Measurements from ENCODE around the gene SFXN2.
"Not testable (repeated sequence)": the region's sequence is repeated elsewhere in the genome, so short reads cannot be mapped to it uniquely, and the experiment has no call there.

The SFXN2 gene, protein sequence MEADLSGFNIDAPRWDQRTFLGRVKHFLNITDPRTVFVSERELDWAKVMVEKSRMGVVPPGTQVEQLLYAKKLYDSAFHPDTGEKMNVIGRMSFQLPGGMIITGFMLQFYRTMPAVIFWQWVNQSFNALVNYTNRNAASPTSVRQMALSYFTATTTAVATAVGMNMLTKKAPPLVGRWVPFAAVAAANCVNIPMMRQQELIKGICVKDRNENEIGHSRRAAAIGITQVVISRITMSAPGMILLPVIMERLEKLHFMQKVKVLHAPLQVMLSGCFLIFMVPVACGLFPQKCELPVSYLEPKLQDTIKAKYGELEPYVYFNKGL

DNA sequence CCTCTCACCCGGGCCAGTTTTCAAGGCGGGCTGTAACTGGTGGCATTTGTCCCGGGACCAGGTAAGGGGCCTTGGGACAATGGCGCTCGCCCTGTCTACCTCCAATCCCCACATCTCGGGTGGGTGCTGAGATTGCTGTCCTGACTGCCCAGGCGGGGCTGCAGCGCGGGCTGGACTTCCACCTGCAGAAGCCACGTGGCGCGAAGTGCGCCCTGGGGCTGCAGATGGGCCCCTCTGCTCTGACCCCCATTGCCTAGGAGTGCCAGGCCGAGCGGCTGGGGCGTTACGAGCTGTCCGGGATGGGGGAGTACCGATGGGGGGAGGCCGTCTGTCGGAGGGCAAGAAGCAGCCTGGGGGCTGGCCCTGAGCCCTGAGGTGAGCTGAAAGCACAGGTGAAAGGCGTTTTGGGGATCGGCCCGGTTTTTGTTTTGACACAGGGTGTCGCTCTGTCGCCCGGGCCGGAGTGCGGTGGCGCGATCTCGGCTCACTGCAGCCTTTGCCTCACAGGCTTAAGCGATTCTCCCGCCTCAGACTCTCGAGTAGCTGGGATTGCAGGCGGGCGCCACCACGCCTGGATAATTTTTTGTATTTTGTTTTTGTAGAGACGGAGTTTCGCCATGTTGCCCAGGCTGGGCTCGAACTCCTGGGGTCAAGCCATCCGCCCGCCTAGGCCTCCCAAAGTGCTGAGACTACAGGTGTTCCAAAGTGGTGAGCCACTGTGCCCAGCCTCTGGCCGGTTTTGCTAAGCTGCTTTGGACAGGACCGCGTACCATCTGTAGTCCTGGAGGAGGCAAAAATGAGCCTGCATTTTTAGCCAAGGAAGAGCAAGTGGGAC lies at the start of gene SFXN2:
Gene SFXN2, plus strand, starts transcription at position 16 of the 835 bp plus-strand sequence. CDS start 12,001 bp downstream, outside the sequence.
- DNase-seq: no peak

DNA sequence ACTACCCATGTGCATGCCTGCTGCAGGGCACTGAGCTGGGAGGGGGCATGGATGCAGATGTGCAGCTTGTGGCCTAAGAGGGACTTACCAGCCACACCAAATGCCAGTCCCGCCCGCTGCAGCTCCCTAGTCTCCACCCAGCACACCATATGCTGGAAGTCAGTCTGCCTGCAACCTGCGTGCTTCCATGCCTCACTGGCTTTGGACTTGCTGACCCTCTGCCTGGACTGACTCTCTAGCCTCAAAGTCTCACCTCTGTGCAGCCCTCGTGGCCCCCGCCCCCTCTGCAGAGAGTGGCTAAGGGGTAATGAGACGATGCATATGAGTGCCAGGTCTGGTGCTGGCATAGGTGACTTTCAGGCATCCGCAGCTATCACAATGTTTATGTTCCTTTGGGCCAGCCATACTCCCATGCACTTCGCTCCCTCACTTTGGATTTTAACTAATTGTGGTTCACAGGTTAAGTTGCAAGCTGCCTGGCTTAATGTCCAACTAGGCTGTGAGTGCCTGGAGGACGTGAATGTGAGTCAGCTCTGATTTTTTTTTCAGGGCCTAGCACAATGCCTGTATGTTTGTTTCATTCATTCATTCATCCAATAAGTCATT lies 48.4 kb upstream of the SFXN2 start:
- DNase-seq: no peak

DNA sequence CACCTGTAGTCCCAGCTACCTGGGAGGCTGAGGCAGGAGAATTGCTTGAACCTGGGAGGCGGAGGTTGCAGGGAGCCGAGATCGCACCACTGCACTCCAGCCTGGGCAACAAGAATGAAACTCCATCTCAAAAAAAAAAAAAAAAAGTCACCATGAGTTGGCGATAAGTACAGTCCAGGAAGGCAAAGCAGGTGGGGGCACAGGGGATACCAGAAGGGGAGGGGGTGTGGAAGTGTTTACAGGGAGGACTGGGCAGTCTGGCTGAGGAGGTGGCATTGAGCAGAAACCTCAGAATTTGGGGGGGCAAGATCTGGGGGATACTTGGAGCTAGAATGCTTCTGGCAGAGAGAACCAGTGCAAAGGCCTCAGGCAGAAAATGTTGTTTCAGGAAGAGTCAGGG lies 47.0 kb upstream of the SFXN2 start:
- not testable (repeated sequence) for DNase-seq

DNA sequence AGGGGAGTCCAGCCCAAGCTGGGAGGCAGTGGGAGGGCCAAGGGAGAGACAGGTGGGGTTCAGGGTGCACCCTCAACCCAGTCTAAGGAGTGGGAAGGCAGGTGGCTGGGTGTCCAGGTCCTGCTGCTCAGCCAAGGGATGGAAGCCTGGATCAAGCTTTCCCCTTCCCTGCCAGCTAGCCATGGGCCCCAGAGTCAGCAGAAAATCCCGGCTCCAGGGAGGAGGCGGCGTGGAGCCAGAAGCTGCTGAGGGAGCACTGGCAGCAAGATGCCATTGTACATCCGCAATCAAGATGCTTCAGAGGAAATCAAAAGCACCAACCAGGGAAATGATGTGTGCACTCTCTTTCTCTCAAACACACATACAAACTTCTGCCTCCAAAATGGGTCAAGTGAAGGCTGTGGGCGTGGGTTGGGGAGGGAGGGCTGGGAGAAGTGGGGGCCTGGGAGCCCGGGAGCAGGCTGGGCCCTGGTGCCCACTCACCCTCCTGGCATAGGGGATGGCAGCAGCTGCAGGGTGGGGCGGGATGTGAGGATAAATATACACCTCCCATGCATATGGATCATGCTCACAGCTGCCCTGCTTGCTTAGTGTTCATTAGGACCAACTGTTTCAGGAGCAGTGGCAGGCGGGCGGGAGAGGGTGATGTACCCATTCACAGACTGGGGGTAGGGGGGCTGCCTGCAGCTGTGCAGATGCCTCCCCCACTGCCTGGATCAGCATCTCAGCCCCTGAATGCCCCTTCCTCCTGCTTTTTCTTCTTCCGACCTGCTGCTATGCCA lies 45.9 kb upstream of the SFXN2 start:
- DNase-seq: no peak

DNA sequence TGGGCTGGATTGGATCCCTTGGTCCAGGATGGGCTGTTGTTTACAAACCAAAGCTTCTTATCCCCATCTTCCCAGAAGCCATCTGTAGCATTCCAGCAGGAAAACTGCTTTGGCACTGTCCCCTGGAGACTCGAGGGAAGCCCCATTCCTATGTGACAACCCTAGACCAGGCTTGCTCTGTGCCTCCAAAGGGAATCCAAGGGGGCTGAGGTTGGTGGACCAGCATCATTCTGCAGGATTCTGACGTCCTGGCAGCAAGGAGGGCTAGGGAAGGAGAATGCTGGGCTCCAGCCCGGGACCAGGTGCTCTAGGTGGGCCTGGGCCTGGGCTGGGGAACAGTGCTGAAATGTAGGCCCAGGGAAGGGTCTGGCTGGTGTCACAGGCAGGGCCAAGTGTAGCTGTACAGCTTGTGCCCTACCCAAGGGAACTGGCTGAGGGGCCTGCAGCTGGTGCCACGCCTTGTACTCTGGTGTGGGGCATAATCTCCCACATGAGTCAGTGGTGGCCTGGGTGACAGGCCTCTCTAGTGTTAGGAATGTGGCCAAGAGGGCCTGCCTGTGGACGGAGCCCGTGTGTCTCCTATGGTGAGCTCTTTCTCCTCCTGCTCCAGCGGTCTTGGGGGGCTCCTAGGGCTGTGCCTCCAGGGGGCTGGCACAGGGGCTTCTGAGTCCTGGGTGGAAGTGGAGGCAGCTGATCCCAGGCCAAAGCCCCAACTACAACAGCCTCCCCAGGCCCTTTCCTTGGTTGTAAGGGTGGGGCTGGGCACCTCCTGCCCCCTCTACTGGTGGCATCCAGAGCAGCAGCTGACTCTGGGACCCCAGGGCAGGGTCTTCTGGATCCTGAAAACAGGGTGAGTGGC lies 45.0 kb upstream of the SFXN2 start:
- DNase-seq: no peak

DNA sequence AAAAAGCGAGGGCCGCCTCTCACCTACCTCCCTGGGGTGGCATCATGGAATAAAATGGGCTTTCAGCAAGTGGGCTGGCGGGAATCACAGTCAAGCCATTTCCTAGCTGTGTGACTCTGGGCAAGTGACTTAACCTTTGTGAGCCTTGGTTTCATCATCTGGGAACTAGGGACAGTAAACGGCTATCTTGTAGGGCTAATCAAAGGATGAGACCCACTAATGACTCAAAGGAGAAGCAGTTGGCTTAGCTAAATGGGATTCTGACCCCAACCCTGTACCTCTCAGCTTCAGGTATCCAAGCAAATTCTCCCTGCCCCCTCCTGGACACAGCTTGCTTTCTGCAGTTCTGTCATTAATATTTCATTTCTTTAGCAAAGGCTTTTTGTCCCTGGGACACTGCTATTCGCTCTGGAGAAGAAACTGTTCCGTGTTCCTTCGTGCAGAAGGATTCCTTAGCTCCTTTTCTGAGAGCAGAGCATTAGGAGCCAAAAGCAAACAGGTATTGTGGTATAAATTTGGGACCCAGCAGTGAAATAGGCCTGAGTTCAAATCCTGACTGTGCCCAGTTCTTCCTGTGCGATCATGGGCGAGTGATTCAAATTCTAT lies 44.3 kb upstream of the SFXN2 start:
- DNase-seq: no peak

DNA sequence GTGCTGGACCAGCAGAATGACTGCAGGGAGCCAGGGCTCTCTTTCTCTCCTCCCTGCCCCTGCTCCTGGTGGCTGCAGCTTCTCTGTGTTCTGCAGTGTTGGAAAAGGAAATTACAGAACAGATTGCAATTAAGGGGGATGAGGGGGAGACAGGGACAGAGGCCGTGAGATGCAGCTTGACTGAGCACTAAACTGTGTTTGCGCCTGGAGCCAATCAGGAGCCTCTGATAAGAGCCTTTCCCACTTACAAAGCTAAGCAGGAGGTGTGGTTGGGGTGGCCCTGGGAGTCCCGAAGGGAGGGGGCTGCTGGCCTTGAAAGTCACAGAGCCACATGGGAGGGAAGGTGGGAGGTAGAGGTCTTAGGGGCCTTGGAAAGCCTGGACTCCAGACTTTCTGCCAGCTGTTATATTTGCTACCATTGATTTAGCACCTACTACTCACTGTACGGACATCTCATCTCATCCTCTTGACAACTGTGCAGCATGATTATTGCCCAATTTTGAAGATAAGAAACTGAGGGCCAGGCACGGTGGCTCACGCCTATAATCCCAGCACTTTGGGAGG lies 43.5 kb upstream of the SFXN2 start:
- no peak for DNase-seq

DNA sequence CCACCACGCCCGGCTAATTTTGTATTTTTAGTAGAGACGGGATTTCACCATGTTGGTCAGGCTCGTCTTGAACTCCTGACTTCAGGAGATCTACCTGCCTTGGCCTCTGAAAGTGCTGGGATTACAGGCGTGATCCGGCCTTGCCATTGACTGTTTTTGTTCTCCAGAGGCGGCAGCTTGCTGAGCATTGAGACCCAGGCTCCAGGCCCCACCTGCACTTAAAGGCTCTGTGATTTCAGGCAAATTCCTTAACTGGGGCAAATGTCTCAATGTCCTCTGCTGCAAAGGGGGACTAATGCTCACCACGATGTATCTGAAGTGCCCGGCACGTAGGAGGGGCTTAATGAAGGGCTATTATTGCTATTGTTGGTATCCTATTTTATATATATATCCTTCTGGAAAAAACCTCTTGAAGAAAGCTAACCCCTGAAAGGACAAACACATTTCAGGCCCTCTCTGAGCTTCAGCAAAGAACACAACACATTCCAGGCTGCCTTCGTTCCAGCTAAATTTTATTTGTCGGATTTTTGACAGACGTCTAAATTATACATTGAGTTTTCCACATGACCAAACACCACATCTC lies 41.1 kb upstream of the SFXN2 start:
- no peak for DNase-seq

DNA sequence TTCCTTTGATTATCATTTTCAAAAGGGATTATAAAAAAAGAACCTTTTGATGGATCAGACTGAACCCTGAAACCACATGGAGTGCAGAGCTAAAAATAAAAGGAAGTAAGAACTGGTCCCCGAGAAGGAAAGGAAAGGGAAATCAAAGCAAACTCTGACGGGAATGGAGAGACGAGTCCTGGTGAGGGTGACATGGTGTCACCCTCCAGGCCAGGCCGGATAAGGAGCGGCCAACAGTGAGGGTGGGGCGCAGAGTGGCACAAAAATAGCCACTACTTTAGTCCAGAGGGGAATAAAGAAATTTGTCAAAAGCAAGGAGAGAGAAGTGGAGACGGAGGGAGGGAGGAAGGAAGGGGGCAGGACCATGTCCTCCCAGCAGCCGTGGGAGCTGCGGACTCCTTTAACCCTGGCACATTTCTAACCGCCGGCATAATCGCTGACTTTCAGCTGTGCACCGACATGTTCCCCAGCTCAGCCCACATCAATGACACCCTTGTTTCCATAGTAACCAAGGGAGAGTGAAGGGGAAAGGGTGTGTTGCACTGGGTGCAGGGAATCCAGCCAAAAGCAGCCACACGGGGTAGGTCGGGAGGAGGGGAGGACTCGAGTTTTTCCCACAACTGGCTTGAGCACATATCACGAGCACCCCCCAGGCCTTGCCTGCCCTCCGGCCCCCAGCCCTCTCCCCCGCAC lies 40.5 kb upstream of the SFXN2 start:
- no peak for DNase-seq

DNA sequence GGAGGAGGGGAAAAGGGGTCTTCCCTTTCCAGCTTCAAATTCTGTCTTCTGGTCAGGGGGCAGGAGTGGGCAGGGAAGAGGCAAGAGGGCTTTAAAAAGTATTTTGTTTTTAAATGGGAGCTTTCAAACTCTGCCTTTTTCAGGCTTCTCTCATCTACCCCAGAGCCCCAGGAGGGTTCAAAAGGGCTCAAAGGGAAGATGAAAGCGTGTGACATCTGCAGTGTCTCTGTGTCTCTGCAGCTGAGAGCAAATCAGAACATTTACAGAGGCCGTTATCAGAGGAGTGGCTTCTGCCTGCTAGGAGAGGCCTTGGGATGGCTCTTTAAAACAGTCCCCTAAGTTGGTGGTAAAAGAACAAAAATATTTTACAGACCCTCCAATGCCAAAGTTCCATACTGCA lies 39.9 kb upstream of the SFXN2 start:
- no peak for DNase-seq

DNA sequence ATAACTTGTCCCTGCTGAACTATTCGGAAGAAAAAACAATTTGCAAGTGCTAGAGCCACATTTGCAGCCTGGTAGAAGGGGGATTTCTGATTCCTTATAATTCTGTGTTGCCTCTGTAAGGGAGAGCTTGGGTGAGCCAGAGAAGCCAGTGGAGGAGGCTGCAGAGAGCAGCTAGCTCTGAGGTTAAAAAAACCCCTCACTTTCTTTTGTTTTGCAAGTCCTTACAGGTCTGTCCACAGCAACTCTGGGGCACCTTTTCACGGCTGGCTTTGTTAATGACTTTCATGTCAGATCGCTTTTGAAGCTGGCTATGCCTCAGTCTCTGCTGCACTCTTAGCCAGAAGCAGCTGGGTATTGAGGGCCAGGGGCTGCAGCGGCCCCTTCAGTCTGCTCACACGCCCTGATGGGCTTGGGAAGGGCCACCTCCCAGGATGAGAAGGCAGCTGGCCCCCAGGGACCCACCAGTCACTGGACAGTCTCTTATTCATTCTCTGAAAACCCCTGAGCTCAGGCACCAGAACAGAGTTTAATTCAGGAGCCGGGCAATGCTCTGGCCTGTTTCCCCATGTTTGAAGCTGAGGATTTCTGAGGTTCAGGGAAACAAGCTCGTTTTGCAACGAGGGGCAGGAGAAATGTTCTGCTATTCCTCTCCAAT lies 39.3 kb upstream of the SFXN2 start:
- DNase-seq: no peak

DNA sequence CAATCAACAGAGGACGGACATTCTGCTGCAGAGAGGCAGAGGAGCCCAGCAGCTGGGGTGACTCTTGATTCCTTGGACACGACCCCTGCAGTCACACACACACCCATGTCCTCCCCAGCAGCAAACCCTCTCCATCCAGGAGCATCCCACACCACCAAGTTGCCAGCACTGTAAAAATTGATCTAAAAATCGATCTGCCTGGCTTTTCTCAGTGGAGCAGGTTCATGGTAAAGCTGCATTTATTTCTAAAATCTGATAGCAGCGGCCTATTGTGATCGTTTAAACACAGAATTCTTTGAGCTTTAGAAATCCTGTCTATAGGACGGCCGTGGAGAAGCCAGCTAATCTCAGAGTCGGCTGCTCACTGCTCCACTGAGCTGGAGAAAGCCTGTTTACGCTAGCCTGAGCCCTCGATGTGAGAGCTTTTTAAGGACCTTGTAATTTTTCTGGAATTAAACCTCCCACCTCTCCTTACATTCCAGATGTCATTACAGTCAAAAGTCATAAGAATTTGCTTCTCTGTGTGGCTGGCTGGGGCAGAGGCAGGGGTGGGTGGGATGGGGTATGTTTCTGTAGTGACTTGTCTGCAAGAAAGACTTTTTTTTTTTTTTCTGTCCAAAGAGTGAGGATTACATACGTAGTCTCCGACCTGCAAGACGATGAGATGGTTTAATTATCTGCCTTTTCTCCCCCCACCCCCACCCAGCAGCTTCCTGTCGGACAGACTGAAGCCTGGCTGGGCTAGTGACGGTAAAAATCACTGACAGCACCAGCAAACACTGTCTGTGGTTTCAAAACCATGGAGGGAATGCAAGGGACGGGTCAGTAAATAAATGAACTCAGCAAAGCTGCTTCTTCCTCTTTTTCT lies 38.5 kb upstream of the SFXN2 start:
- DNase-seq: no peak

DNA sequence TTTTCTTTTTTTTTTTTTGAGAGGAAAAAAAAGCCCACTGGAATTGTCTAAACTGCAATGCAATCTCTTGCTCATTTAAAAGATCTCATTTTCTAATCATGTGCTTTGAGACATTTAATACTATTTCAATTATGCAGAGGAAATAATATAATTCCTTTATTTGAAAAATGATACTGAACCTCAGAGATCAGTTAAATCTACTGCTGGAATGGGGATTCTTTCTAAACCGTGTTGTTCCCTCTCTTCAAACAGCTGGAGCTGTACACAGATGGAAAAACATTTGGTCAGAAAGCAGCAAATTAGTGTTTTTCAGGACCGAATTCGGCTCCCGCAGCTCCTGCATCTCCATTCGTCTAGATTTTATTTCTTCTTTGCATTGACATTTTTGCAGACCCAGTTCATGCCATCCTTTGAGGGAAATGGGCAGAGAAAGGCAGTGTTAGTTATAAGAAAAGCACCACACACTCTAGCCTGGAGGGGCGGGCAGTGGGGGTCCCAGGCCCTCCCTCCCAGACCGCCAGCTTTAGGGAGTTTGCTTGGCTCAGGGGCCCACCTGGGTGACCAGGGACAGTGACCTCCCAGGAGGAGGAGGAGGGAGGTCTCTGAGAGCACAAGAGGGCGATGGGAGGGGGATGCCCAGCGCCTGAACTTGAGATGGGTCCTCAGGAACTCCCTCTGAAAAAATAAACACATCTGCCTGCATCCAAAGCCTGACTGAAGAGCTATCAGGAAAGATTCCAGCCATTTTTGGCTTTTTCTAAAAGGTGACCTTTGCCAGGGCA lies 37.7 kb upstream of the SFXN2 start:
- no peak for DNase-seq

DNA sequence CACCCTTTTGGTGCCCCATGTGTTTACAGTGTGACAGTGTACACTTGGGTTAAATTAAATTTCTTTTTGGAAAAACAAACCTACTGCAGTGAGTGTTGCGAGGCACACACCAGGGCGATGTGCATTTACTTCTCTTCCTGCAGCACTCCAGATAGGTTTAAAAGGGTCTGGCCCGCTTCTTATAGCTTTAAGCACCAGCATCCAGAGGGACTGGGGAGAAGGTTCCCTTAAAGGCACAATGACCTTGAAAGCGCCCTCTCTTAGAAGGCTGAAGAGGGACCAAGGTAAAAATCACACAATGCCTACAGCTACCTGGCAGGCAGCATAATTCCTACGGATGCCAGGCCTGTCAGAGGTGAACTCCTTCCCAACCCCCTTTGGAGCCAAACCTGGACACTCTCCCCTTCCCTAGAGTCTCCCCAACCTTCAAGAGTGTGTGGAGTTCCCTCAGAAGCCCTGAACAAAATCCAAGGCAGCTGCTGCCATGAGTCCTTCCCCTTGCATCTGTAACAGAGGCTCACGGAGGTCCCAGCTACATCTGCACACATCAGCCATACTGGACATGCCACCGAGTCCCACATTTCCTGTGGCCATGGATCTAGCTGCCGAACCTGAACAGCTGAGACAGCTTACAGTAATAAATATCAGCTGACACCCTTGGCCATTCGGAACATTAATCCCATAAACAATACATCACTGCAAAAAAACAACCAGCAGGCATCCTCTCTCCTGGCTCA lies 36.9 kb upstream of the SFXN2 start:
- no peak for DNase-seq

DNA sequence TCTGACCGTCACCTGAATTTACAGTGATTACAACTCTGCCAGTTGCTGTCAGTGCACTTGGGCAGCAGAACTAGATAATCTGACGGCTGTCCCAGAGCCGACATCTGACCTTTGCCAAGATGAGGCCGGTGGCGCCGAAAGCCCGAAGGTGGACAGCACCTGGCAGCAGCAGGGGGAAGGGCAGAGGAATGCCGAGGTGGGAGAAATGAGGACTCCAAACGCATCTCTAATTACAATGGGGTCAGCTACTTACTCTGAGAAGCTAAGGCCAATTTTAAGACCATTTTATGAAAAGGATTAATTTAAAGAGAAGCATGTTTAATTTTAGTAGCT lies 36.4 kb upstream of the SFXN2 start:
- no peak for DNase-seq

DNA sequence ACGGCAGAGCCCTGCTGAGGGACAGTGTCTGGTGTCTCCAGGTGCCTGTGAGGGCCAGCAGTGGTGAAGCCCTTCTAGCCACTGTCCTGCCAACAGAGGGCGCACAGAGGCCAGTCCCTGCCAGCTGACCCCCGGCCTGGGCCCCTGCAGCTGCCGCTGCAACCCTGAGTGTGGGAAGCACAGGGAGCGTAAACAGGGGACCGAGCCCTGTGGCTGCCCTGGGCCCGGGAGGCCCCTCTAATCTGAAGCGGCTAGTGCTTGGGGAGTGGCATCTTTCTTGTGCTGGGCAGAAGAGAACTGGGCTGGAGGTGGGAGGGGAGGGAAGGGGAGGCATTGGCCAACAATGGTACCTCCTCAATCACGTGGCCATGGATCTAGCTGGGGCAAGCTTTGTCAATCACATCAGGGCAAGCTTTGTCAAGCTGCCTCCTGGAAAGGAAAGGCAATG lies 35.6 kb upstream of the SFXN2 start:
- DNase-seq: no peak

DNA sequence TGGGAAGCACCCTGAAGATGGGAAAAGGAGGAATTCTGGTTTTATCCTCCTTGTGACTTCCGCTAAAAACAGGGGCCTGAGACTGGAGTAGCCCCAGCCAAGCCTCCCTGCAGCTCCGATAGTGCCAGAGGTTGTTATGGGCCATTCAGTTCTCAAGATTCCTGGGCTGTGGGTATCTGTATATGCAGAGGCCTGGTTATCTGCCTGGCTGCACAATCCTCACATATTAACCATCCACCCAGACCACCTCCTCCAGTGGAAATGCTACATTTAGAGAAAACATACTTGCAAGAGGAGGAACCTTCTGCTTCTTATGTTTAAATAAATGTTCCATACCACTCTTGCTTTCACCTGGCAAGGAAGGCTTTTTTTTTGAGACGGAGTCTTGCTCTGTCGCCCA lies 34.8 kb upstream of the SFXN2 start:
- no peak for DNase-seq

Data from NCI-H446 treated with DMSO at 0.1 percent for 48 hours (cell line).